GM18498 (cell line): ENCODE measurements around the gene TAF11L7.
"Not testable (repeated sequence)": the region's sequence is repeated elsewhere in the genome, so short reads cannot be mapped to it uniquely, and the experiment has no call there.

Experiments used
- ATAC-seq: cut with Tn5 transposase; IDR thresholded peaks from one replicate; pipeline ENCODE4 v1.9.1; 2021; ENCODE audit warnings: mild to moderate bottlenecking, moderate library complexity; ENCODE audit not compliant: unreplicated experiment

Gene TAF11L7

DNA sequence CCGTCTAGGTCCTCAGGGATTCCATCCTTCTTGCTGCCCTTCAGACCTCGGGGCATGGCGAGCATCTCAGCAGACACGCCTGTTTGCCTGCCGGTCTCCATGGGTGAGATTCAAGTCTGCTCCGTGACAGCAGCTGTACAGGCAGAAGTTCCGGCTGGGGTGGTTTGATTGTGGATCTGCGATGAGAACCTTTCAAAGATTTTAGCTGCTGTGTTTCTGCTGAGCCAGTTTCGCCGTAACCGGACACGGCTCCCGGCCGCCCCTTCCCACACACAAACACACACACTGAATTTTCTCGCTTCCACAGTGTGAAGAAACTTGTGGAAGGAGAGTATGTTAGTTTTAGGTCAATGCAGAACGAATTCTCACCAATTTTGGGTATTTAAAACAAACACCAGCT, at the start of gene TAF11L7:
TAF11L7 (minus strand) TSS at position 101 of the 400 bp plus-strand sequence.
- ATAC-seq: not testable (repeated sequence)

DNA sequence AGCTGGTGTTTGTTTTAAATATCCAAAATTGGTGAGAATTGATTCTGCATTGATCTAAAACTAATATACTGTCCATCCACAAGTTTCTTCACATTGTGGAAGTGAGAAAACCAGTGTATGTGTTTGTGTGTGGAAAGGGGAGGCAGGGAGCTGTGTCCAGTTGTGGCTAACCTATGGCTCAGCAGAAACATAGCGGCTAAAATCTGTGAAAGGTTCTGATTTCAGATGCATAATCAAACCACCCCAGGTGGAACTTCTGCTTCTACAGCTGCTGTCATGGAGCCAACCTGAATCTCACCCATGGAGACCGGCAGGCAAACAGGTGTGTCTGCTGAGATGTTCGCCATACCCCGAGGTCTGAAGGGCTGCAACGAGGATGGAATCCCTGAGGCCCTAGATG, 48.6 kb upstream of the TAF11L7 start, which contains the start of gene TAF11L14:
TAF11L14 (plus strand) TSS at position 301 of the 400 bp plus-strand sequence.
- no peak for ATAC-seq

GRCh38 chr5:17631788-17632187, 46.2 kb upstream of the TAF11L7 start, which contains the start of gene TAF11L13:
TAF11L13 (plus strand) TSS chr5:17632088.
- not testable (repeated sequence) for ATAC-seq

- no peak for ATAC-seq
Measured at GRCh38 chr5:17625686-17626085, 40.1 kb upstream of the TAF11L7 start.

DNA sequence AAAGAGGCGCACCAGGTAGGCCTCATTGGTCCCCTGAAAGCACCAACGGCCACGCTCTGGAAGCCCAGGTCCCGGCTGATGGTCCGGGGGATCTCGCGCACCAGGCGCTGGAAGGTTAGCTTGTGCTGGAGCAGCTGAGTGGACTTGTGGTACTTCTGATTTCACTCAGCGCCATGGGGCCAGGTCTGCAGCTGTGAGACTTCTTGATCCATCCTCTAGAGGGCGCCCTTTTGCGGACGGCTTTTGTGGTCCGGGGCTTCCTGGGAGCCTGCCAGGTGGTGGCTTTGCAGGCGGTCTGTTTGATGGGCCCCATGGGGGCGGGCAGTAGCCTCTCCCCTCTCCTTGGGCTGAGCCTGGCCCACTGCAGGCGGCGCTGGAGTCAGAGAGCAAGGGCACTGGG, 35.1 kb upstream of the TAF11L7 start:
- no peak for ATAC-seq

DNA sequence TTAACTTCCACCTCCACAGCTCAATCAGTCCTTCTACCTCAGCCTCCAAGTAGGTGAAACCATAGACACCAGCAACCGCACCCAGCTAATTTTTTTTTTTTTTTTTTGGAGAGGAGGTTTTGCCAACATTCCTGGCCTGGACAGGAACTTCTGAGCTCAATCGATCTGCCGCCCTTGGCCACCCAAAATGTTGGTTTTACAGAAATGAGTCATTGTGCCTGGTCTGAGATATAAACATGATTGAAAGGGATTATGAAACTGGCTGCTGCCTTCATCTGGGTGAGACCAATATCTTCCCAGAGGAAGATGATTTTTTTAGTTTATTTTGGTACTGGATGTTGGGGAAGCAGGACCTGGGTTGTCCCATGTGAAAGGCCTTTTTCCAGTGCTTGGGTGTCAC, 33.8 kb upstream of the TAF11L7 start:
- no peak for ATAC-seq

DNA sequence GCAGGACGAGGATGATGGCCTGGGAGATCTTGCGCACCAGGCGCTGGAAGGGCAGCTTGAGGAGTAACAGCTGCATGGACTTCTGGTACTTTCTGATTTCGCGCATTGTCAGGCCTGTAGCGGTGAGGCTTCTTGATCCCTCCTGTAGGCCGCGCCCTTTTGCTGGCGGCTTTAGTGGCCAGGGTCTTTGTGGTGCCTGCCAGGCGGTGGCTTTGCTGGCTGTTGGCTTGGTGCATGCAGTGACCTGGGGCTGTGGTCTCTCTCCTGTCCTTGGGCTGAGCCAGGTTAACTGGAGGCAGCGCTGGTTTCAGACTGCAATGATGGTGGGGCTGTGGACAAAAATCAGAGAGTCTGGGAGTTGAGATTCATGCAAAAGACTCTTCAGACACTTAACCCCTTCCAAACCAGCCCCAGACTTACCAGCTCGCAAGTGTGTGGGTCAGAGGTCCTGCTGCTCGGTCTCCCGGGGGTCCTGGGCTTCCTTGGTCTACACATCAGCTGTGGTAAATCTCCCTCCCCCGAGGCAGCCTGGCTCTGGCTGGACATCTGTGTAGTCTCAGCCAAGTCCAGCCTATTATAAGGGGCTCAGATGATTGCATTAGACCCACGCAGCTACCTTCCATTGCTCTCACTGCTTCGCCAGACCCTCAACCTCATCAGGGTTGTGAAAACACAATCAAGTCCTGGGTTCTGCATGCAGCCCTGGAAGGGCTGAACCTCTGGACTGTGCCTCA, 29.5 kb upstream of the TAF11L7 start:
- ATAC-seq: no peak

DNA sequence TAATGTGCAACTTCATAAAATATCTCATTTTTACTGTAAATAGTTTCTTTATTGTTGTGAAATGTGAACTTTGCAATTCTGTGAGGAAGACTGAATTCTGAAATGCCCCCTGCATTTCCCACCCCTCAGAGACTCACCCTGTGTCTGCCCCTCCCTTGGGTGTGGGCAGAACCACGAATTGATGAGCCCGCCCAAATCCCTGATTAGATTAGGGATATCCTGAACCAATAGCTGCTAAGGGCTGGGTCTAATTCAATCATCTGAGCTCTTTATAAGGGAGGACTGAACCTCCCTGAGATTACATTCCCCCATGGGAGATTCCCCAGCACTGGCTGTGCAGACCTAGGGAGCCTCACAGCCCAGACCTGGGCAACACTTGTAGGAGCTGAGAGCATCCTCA, 24.5 kb upstream of the TAF11L7 start, which contains the start of gene TAF11L12:
TAF11L12 (plus strand) TSS at position 301 of the 400 bp plus-strand sequence.
- ATAC-seq: not testable (repeated sequence)

GRCh38 chr5:17607461-17607860, 21.9 kb upstream of the TAF11L7 start:
- ATAC-seq: not testable (repeated sequence)

- no peak for ATAC-seq
Measured at GRCh38 chr5:17604951-17605350, 19.4 kb upstream of the TAF11L7 start.

- ATAC-seq: not testable (repeated sequence)
Measured at GRCh38 chr5:17603880-17604279, 18.3 kb upstream of the TAF11L7 start, which contains the start of gene TAF11L11. TAF11L11 (plus strand) TSS chr5:17604183.

- not testable (repeated sequence) for ATAC-seq
Measured at GRCh38 chr5:17597728-17598127, 12.2 kb upstream of the TAF11L7 start, which contains the start of gene TAF11L10. TAF11L10 (minus strand) TSS chr5:17597828.

DNA sequence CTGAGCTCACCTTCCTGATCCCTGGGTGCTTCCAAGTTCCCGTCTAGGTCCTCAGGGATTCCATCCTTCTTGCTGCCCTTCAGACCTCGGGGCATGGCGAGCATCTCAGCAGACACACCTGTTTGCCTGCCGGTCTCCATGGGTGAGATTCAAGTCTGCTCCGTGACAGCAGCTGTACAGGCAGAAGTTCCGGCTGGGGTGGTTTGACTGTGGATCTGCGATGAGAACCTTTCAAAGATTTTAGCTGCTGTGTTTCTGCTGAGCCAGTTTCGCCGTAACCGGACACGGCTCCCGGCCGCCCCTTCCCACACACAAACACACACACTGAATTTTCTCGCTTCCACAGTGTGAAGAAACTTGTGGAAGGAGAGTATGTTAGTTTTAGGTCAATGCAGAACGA, 8.7 kb upstream of the TAF11L7 start, which contains the start of gene TAF11L9:
TAF11L9 (minus strand) TSS at position 140 of the 400 bp plus-strand sequence.
- not testable (repeated sequence) for ATAC-seq

GRCh38 chr5:17590860-17591259, 5.3 kb upstream of the TAF11L7 start, which contains the start of gene TAF11L8:
TAF11L8 (minus strand) TSS chr5:17590960.
- not testable (repeated sequence) for ATAC-seq
